GM19240 (cell line): ENCODE data around the gene BUD13.

Source experiments
- DNase-seq: peaks from one replicate; pipeline ENCODE4 v3.0.0; 2011; ENCODE audit warnings: low spot score; ENCODE audit not compliant: insufficient read length

Gene BUD13

GRCh38 chr11:116792869-116793771, 20.3 kb upstream of the BUD13 start:
- DNase-seq = no peak

GRCh38 chr11:116792144-116792868, 19.5 kb upstream of the BUD13 start:
- no peak for DNase-seq

- no peak for DNase-seq
Measured at GRCh38 chr11:116791813-116792143, 19.0 kb upstream of the BUD13 start, which contains the start of gene APOA5. TSS of gene APOA5 (minus strand) at chr11:116791879. CDS start at chr11:116791860, 19 bp downstream.

- peak; percentile 65 for DNase-seq
Measured at GRCh38 chr11:116791002-116791812, 18.4 kb upstream of the BUD13 start.

- no peak for DNase-seq
Measured at GRCh38 chr11:116790167-116791001, 17.6 kb upstream of the BUD13 start.

- DNase-seq = no peak
Measured at GRCh38 chr11:116788975-116789374, 16.2 kb upstream of the BUD13 start.

- no peak for DNase-seq
Measured at GRCh38 chr11:116788534-116788933, 15.7 kb upstream of the BUD13 start.

GRCh38 chr11:116787786-116788486, 15.1 kb upstream of the BUD13 start, which contains the start of gene ZPR1:
TSS of gene ZPR1 (minus strand) at chr11:116788023. CDS start at chr11:116787990, 33 bp downstream.
- DNase-seq = peak; percentile 88

- DNase-seq = no peak
Measured at GRCh38 chr11:116787436-116787785, 14.6 kb upstream of the BUD13 start.

- no peak for DNase-seq
Measured at GRCh38 chr11:116786966-116787365, 14.2 kb upstream of the BUD13 start.

- no peak for DNase-seq
Measured at GRCh38 chr11:116786326-116786725, 13.5 kb upstream of the BUD13 start.

- no peak for DNase-seq
Measured at GRCh38 chr11:116782728-116783127, 9.9 kb upstream of the BUD13 start.

- DNase-seq = no peak
Measured at GRCh38 chr11:116778556-116778955, 5.8 kb upstream of the BUD13 start.

GRCh38 chr11:116777056-116777455, 4.3 kb upstream of the BUD13 start:
- no peak for DNase-seq

- DNase-seq = no peak
Measured at GRCh38 chr11:116776522-116776984, 3.8 kb upstream of the BUD13 start.

GRCh38 chr11:116775975-116776374, 3.2 kb upstream of the BUD13 start:
- no peak for DNase-seq

- DNase-seq = no peak
Measured at GRCh38 chr11:116774661-116775060, 1.9 kb upstream of the BUD13 start.

GRCh38 chr11:116773203-116774097, 663 bp upstream of the BUD13 start:
- no peak for DNase-seq

- no peak for DNase-seq
Measured at GRCh38 chr11:116771935-116772334, 852 bp downstream of the BUD13 start.
